ENCODE measurements around the gene ANKDD1A.

ANKDD1A gene

GRCh38 chr15:64969401-64969800 is 57.7 kb downstream of the ANKDD1A start:
- H3K27ac ChIP-seq = no peak overlapping the region
- TF ChIP-seq ZFX (IDR thresholded peaks at IDR 0.05) (no peak), CTCF (conservative IDR thresholded peaks at IDR 0.05) (no peak)

GRCh38 chr15:64970698-64971097 is 59.0 kb downstream of the ANKDD1A start:
- no peak overlapping the region for H3K27ac ChIP-seq
- TF ChIP-seq ZFX (IDR thresholded peaks at IDR 0.05) = no peak
- no peak for TF ChIP-seq CTCF (conservative IDR thresholded peaks at IDR 0.05)

- TF ChIP-seq ZFX (IDR thresholded peaks at IDR 0.05) (no peak), CTCF (conservative IDR thresholded peaks at IDR 0.05) (no peak)
- H3K27ac ChIP-seq = no peak overlapping the region
Observed at GRCh38 chr15:64975390-64975789, 63.7 kb downstream of the ANKDD1A start.

- TF ChIP-seq ZFX (IDR thresholded peaks at IDR 0.05) = no peak
- no peak for TF ChIP-seq CTCF (conservative IDR thresholded peaks at IDR 0.05)
- no peak overlapping the region for H3K27ac ChIP-seq
Observed at GRCh38 chr15:64979252-64979710, 67.6 kb downstream of the ANKDD1A start.

GRCh38 chr15:64981812-64982431 is 70.2 kb downstream of the ANKDD1A start:
- TF ChIP-seq CTCF (conservative IDR thresholded peaks at IDR 0.05) (no peak), ZFX (IDR thresholded peaks at IDR 0.05) (no peak)
- H3K27ac ChIP-seq = no peak overlapping the region

- H3K27ac ChIP-seq = no peak overlapping the region
- TF ChIP-seq ZFX (IDR thresholded peaks at IDR 0.05) (no peak), CTCF (conservative IDR thresholded peaks at IDR 0.05) (no peak)
Observed at GRCh38 chr15:64982472-64982871, 70.8 kb downstream of the ANKDD1A start.

- H3K27ac ChIP-seq = peak overlapping the region; percentile 89
- no peak for TF ChIP-seq CTCF (conservative IDR thresholded peaks at IDR 0.05)
- no peak for TF ChIP-seq ZFX (IDR thresholded peaks at IDR 0.05)
Observed at GRCh38 chr15:64985366-64986033, 73.8 kb downstream of the ANKDD1A start.

Measured in C4-2B (cell line).